Motor neuron (in vitro differentiated cells): Measurements from ENCODE around the gene NPC2. TPM values are rescaled to one million over a fixed set of nuclear protein-coding genes. Genes with fewer than 3 reads are reported as not detected.

Experiments used
- ATAC-seq, 8 experiments: fragments of 200-7000 bp; cut with Tn5 transposase; replicated peaks in 6 of 8; 2 replicates each; pipeline ENCODE4 v1.8.0; 2021; ENCODE audit warnings: mild to moderate bottlenecking in 8 of 8, moderate library complexity in 8 of 8
- H3K27ac ChIP-seq, 2 donors: fragments of 250-450 bp; sonication (Bioruptor Pico); 2 replicates each; pipeline ENCODE4 v1.9.0; 2021; ENCODE audit warnings: antibody characterized with exemption in 2 of 2, mild to moderate bottlenecking in 2 of 2, moderate library complexity in 1 of 2
- H3K4me1 ChIP-seq, 2 donors: fragments of 250-450 bp; sonication (Bioruptor Pico); replicated peaks in 1 of 2; 2 replicates each; pipeline ENCODE4 v1.6.1; 2021; ENCODE audit warnings: antibody characterized with exemption in 2 of 2, mild to moderate bottlenecking in 2 of 2, moderate library complexity in 1 of 2
- H3K4me3 ChIP-seq, 5 donors: fragments of 250-450 bp; sonication (Bioruptor Pico); 2 replicates each; pipeline ENCODE4 v1.9.0; 2021; ENCODE audit warnings: antibody characterized with exemption in 5 of 5, mild to moderate bottlenecking in 5 of 5, moderate library complexity in 4 of 5
- WGBS, 10 experiments: fragments of 450-650 bp; shearing (Covaris generic); methylation state at CpG; one replicate each; pipeline ENCODE4 v1.0.0; 2022; 5-methylcytosine and 5-hydroxymethylcytosine counted together
- in situ Hi-C, 9 experiments: fragments of 400-800 bp; cut with MboI; loops; one replicate each; pipeline ENCODE4 v1.15.0; 2021; ENCODE audit warnings: low sequenced_read_pairs in 9 of 9, low pct_unique_long_range_greater_than_20kb in 2 of 9; ENCODE audit not compliant: unreplicated experiment in 9 of 9
- total RNA-seq, 8 experiments: library from RNA; unstranded; fragments of 300-600 nt; gene quantifications; 2 replicates each; pipeline versions ENCODE4 v1.2.3 to v1.2.4, GENCODE V29; 2022

NPC2 gene
- total RNA-seq, 8 experiments from 2014 or later = 37.5 to 219 (median 56.2) TPM

DNA sequence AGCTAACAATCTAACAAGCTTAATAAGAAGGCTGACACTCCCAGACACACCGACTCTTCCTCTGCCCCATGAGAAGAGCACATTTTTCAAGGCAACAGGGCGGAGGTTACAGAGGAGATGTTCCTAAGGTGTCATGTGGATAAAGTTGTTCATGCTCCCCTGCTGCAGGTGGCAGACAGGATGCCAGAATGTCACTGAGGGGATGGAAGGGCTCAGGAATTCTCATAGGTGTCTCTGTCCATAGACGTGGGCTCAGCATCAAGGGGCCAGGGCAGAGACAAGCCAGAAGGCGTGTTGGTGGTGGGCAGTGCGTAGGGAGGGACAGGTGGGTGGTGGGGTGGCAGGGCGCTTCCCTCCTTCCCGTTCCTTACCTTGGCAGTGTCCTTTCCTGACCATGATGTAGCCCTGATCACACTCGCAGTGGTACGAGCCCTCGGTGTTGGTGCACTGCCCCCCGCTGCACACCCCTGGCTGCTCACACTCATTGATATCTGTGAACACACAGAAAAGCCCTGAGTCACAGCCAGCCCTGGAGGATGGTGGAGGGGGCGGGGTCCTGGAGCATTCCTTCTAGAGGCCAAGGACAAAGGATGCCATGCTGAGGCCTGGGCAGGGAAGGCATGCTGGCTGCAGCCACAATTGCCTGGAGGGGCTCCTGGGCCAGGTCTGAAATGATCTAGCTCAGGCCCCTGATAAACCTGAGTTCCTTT is 23.5 kb upstream of the NPC2 start:
- Histone ChIP-seq H3K4me1 (peaks cover 2 to 21% of the 10 kb centered on the region in 2 donors), H3K4me3 (no peak overlapping the region), H3K27ac (no peak overlapping the region)
- 20 to 100% (median 82%) methylated on average over 1 to 6 of the region's 12 CpGs; no CpG with 5 or more reads in 7 of the 10 experiments for WGBS, 10 experiments
- peak in 7 of 8 experiments; percentile 38 to 96 (median 92) for ATAC-seq
- in situ Hi-C loops = loop anchor here in 1 of 9 experiments (25.0 kb wide), 1 partner anchor 96 kb away; the partner anchor contains the start of gene LTBP2

- in situ Hi-C loops = loop anchor here in 1 of 9 experiments (25.0 kb wide), 1 partner anchor 96 kb away; the partner anchor contains the start of gene LTBP2
- WGBS, 10 experiments = 87 to 100% (median 100%) methylated on average over 1 to 5 of the region's 8 CpGs; no CpG with 5 or more reads in 5 of the 10 experiments
- Histone ChIP-seq H3K4me3 (no peak overlapping the region), H3K4me1 (peaks cover 8 to 25% of the 10 kb centered on the region in 2 donors), H3K27ac (no peak overlapping the region)
- no peak for ATAC-seq
Observed at GRCh38 chr14:74515891-74516412, 22.8 kb upstream of the NPC2 start.

DNA sequence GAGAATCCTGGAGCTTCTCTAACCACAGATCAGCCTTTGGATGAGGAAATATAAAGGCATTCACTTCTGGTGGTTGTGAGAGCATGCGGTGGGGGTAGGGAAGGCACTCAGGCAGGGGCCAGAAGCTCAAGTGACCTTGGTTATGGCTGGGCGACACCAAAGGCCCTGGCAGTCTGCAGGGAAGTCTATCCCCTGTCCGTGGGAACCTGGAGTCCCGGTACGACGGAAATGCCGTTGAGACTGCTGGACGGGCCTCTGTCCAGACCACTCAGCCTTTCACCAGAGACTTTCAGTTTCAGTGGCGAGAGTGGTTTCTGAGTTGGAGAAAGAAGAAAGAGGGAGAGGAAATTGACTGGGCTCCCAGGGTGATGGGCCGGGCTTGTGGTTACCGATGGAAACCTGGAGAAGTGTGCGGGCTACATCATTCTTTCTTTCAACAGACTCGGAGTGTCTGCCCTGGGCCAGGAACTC is 21.4 kb upstream of the NPC2 start:
- peaks cover 21 to 40% of the 10 kb centered on the region in 2 donors for H3K4me1 ChIP-seq
- no peak overlapping the region for H3K27ac ChIP-seq
- no peak overlapping the region for H3K4me3 ChIP-seq
- WGBS, 10 experiments = 60 to 100% (median 87%) methylated on average over 1 to 11 of the region's 13 CpGs; no CpG with 5 or more reads in 3 of the 10 experiments
- in situ Hi-C loops = loop anchor here in 1 of 9 experiments (25.0 kb wide), 1 partner anchor 98 kb away; the partner anchor contains the start of gene LTBP2
- ATAC-seq = peak in 2 of 8 experiments; percentile 8 to 51

- 83 to 100% (median 89%) methylated on average over 2 to 5 of the region's 10 CpGs; no CpG with 5 or more reads in 6 of the 10 experiments for WGBS, 10 experiments
- peaks cover 28 to 51% of the 10 kb centered on the region in 2 donors for H3K4me1 ChIP-seq
- no peak for ATAC-seq
Observed at GRCh38 chr14:74511966-74512830, 19.1 kb upstream of the NPC2 start.

GRCh38 chr14:74510959-74511409 is 17.9 kb upstream of the NPC2 start:
- peak in 5 of 8 experiments; percentile 2 to 96 (median 54) for ATAC-seq
- 13 to 97% (median 52%) methylated on average over 2 to 5 of the region's 10 CpGs; no CpG with 5 or more reads in 6 of the 10 experiments for WGBS, 10 experiments
- no peak overlapping the region for H3K4me3 ChIP-seq
- peaks cover 31 to 51% of the 10 kb centered on the region in 2 donors for H3K4me1 ChIP-seq
- in situ Hi-C loops = loop anchor here in 1 of 9 experiments (25.0 kb wide), 1 partner anchor 101 kb away; the partner anchor contains the start of gene LTBP2
- peak overlapping the region; percentile 32 to 50 for H3K27ac ChIP-seq

More at GRCh38 chr14:74511966-74512830, 19.1 kb upstream of the NPC2 start:
- no peak overlapping the region for H3K4me3 ChIP-seq
- no peak overlapping the region for H3K27ac ChIP-seq
- in situ Hi-C loops = loop anchor here in 1 of 9 experiments (25.0 kb wide), 1 partner anchor 100 kb away; the partner anchor contains the start of gene LTBP2

GRCh38 chr14:74510223-74510931 is 17.3 kb upstream of the NPC2 start:
- in situ Hi-C loops = loop anchor here in 1 of 9 experiments (25.0 kb wide), 1 partner anchor 102 kb away; the partner anchor contains the start of gene LTBP2
- 20 to 100% (median 36%) methylated on average over 1 to 6 of the region's 21 CpGs; no CpG with 5 or more reads in 3 of the 10 experiments for WGBS, 10 experiments
- Histone ChIP-seq H3K27ac (peak overlapping the region; percentile 32 to 70), H3K4me1 (peaks cover 31 to 51% of the 10 kb centered on the region in 2 donors), H3K4me3 (no peak overlapping the region)
- ATAC-seq = peak in 7 of 8 experiments; percentile 42 to 82 (median 72)

DNA sequence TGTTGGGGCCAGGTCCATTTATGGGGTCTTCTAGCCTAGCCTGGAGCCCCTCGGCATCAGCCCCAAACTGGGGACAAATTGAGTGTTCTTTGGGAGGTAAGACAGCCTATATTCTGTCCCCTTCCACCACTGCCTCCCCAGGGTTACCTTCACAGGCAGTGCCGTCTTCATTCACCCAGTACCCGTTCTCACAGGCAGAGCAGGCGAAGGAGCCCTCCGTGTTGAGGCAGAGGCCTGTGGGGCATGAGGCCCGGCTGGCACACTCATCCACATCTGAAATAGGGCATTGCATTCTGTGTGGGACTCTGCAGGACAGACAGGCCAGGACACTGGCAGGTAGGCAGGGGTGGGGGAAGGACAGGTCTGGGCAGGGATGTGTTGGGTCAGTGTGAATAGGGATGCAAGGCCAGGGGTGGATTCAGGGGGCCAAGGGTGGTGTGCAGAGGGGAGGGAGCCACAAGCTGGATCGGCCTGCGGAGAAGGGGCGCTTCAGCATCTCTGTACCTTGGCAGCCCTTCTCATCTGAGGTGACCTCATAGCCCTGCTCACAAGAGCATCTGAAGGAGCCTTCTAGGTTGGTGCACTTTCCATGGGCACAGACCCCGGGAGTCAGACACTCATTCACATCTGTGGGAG is 16.6 kb upstream of the NPC2 start:
- 60 to 100% (median 83%) methylated on average over 1 to 3 of the region's 10 CpGs; no CpG with 5 or more reads in 5 of the 10 experiments for WGBS, 10 experiments
- H3K27ac ChIP-seq = peak overlapping the region in 1 of 2 donors; percentile 70
- no peak for ATAC-seq
- H3K4me1 ChIP-seq = peaks cover 31 to 47% of the 10 kb centered on the region in 2 donors
- no peak overlapping the region for H3K4me3 ChIP-seq
- in situ Hi-C loops = loop anchor here in 1 of 9 experiments (25.0 kb wide), 1 partner anchor 103 kb away; the partner anchor contains the start of gene LTBP2

DNA sequence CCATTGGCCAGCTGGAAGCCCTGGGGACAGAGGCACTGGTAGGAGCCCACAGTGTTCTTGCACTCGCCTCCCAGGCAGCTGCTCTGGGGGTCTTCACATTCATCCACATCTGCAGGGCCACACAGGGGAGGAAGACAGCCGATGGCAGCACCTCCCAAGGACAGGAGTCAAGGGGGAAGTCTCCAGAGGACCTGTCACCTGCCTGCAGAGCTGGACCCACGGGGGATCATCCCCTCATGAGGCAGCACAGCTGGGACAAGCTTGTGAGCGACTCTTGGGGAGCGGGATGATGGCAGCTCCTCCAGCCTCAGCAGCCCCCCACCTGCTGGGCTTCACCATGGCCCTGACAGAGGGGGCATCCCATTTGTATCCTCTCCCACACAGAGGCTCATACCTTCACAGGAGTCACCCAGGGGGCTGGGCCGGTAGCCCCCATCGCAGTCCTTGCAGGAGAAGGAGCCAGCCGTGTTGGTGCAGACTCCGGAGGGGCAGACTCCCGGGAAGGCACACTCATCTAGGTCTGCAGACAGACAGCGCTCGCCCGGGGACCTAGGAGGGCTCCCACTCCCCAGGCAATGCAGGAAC is 15.8 kb upstream of the NPC2 start:
- WGBS, 10 experiments = 100% methylated on average over 1 of the region's 13 CpGs; no CpG with 5 or more reads in 9 of the 10 experiments
- in situ Hi-C loops = loop anchor here in 1 of 9 experiments (25.0 kb wide), 1 partner anchor 103 kb away; the partner anchor contains the start of gene LTBP2
- no peak overlapping the region for H3K4me3 ChIP-seq
- ATAC-seq = no peak
- H3K4me1 ChIP-seq = peaks cover 31 to 40% of the 10 kb centered on the region in 2 donors
- H3K27ac ChIP-seq = no peak overlapping the region

DNA sequence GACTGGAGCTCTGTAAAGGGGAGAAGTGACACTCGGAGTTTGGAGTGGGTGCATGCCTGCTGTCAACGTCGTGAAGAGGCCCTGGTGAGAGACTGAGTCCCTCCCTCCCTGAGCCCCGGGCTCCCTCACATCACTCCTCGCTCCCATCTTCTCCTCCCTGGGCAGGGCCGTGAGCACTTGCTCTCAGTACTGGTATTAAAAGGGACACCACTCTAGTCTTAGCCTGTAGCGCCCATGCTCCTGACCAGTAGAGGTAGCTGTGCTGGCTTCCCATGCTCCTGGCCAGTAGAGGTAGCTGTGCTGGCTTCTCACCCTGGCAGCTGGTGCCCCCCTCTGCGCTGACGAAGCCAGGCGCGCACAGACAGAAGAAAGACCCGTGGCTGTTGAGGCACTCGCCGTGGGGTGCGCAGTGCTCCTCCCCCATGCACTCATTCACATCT is 15.2 kb upstream of the NPC2 start:
- in situ Hi-C loops = loop anchor here in 1 of 9 experiments (25.0 kb wide), 1 partner anchor 104 kb away; the partner anchor contains the start of gene LTBP2
- ATAC-seq = peak in 2 of 8 experiments; percentile 24 to 67
- Histone ChIP-seq H3K4me1 (peaks cover 31 to 37% of the 10 kb centered on the region in 2 donors), H3K4me3 (no peak overlapping the region), H3K27ac (no peak overlapping the region)
- WGBS, 10 experiments = 20 to 87% (median 68%) methylated on average over 1 to 9 of the region's 15 CpGs; no CpG with 5 or more reads in 7 of the 10 experiments

DNA sequence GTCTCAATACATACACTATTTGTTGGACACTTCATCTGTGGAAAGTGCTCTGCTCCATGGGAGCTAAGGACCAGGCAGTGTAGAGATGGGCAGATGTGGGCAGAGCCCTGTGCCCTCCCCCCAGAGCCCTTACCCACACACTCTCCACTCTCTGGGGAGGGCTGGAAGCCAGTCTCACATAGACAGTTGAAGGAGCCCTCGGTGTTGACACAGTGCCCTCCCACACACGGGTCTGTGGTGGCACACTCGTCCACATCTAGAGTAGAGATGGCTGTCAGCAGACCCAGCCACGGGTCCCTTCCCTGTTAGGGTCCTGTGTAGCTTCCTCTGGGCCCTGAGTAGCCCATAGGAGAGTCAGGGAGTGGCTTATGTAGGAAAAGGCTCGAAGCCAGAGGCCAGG is 14.7 kb upstream of the NPC2 start:
- in situ Hi-C loops = loop anchor here in 1 of 9 experiments (25.0 kb wide), 1 partner anchor 104 kb away; the partner anchor contains the start of gene LTBP2
- no CpG with 5 or more reads among the region's 5 CpGs for WGBS, 10 experiments

More for the DNA sequence above, 14.7 kb upstream of the NPC2 start:
- peaks cover 31 to 37% of the 10 kb centered on the region in 2 donors for H3K4me1 ChIP-seq
- no peak overlapping the region for H3K27ac ChIP-seq
- ATAC-seq = no peak
- H3K4me3 ChIP-seq = no peak overlapping the region
